ENCODE results near the gene AUP1. TPM values are rescaled to one million over a fixed set of nuclear protein-coding genes. Genes with fewer than 3 reads are reported as not detected.
A peak's percentile ranks its signal among the peaks of the same experiment; 100 is the strongest.

AUP1 gene
- total RNA-seq, 1 donor from 2014 or later: 119 TPM

DNA sequence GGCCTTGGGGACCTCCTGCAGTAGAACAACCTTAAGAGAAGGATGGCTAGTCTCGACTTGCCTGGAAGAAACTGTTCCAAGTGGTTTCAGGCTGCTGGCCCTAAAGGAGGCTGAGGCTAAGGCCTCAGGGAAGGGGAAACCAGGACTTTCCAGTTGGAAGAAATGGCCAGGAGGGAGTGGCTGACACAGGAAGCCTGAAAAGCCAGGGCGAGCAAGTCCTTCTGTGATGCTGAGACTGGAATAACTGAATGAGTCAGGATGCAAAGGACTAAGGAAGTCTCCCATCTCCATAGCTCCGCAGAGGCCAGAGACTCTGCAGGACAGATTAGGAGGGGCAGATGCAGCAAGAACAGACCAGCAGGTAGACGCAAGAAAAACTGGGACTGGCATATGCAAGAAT is 7.6 kb upstream of the AUP1 start:
- TF ChIP-seq CTCF (IDR thresholded peaks at IDR 0.05): no peak
- Histone ChIP-seq H3K4me1 (no peaks in the 10 kb centered on the region), H3K36me3 (peaks cover 18% of the 10 kb centered on the region), H3K27me3 (no peaks in the 10 kb centered on the region), H3K27ac (no peak overlapping the region), H3K4me3 (no peak overlapping the region), H3K9me3 (no peaks in the 10 kb centered on the region)
- no peak for ATAC-seq
- peak; percentile 20 for DNase-seq
- intact Hi-C loops (cut with DNase I): no loop called here

DNA sequence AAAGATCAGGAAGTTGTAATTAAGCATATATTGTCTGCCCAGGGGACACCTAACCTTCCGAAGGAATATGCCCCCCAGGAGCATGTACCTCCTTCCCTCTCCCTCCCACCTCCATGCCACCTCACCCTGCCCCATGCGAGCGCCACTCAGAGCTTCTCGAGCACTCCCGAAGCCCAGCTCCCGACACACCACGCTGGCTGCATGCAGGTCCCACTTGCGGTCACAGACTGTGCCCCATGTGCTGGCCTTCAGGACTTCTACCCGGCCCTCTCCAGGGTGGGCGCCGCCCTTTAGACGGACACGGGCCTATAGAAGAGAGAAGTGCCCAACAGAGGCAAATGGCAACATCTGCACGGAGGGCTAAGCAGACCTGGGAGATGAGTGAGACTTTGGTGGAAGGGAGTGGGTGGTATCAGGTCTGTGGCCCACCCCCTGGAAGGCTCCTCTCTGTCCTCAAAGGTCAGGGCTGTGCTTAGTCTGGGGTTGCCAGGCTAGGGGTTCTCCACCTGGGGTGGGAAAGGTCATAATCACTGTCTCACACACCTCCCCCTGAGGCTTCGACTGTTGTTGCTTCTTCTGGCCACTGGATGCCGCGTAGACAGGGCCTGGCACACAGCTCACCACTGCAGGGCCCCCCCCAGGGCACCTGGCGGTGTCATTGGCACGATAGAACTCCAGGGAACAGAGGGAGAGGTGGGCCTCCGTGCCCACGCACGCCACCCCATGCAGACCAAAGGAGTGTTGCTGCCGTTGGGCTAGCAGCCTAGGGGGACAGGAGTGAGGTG is 6.9 kb upstream of the AUP1 start:
- no peak for ATAC-seq
- peak; percentile 48 for DNase-seq
- no peaks in the 10 kb centered on the region for H3K27me3 ChIP-seq
- intact Hi-C loops (cut with DNase I): no loop called here
- no peak overlapping the region for H3K4me3 ChIP-seq
- no peaks in the 10 kb centered on the region for H3K9me3 ChIP-seq
- H3K4me1 ChIP-seq: peaks cover 6% of the 10 kb centered on the region
- no peak for TF ChIP-seq CTCF (IDR thresholded peaks at IDR 0.05)
- no peak overlapping the region for H3K27ac ChIP-seq
- H3K36me3 ChIP-seq: peaks cover 19% of the 10 kb centered on the region

- intact Hi-C loops (cut with DNase I): no loop called here
- H3K27me3 ChIP-seq: no peaks in the 10 kb centered on the region
Observed at GRCh38 chr2:74535440-74535965, 6.0 kb upstream of the AUP1 start.

DNA sequence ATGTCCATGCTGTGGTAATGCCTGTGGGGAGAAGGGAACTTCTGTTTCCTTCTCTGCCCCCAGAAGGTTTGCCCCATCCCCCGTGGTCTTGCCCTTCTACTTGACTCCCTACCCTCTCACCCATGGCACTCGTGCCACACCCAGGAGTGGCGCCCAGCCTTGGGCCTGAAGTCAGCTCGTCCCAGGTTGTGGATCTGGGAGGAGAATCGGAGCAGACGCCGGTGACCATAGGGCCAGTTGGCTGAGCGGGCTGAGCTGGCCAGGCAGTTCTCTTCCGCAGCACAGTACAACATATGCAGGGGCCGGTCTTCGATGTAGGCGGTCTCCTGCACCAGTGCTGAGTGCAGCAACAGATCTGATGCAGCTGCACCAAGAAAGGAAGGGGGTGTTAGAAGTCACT is 4.9 kb upstream of the AUP1 start:
- Histone ChIP-seq H3K36me3 (peaks cover 19% of the 10 kb centered on the region), H3K27ac (no peak overlapping the region), H3K4me3 (no peak overlapping the region), H3K27me3 (no peaks in the 10 kb centered on the region), H3K4me1 (peaks cover 15% of the 10 kb centered on the region), H3K9me3 (no peaks in the 10 kb centered on the region)
- DNase-seq (peak; percentile 46), ATAC-seq (no peak)
- no peak for TF ChIP-seq CTCF (IDR thresholded peaks at IDR 0.05)
- intact Hi-C loops (cut with DNase I): no loop called here

More at GRCh38 chr2:74535440-74535965, 6.0 kb upstream of the AUP1 start:
- DNase-seq (peak; percentile 51), ATAC-seq (no peak)
- Histone ChIP-seq H3K36me3 (peaks cover 19% of the 10 kb centered on the region), H3K9me3 (no peaks in the 10 kb centered on the region), H3K4me1 (peaks cover 14% of the 10 kb centered on the region), H3K27ac (no peak overlapping the region), H3K4me3 (no peak overlapping the region)
- TF ChIP-seq CTCF (IDR thresholded peaks at IDR 0.05): no peak

GRCh38 chr2:74533464-74533863 is 4.0 kb upstream of the AUP1 start:
- DNase-seq (peak; percentile 28), ATAC-seq (no peak)
- Histone ChIP-seq H3K4me1 (peaks cover 20% of the 10 kb centered on the region), H3K9me3 (no peaks in the 10 kb centered on the region), H3K36me3 (peaks cover 19% of the 10 kb centered on the region), H3K27ac (no peak overlapping the region), H3K27me3 (no peaks in the 10 kb centered on the region), H3K4me3 (no peak overlapping the region)
- no peak for TF ChIP-seq CTCF (IDR thresholded peaks at IDR 0.05)
- intact Hi-C loops (cut with DNase I): no loop called here

Measured in upper lobe of right lung (tissue), 1 donor.